Measurements from ENCODE around the gene ZNF160.

DNA sequence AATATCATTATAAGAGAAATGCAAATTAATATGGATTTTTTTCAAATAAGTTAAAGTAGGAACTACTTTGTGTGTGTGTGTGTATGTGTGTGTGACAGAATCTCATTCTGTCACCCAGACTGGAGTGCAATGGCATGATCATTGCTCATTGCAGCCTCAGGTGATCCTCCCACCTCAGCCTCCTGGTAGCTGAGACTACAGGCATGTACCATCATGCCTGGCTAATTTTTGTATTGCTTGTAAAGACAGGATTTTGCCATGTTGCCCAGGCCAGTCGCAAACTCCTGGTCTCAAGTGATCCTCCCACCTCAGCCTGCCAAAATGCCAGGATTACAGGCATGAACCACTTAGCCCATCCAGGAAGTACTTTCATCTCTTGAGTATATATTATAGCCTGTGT is 61.9 kb downstream of the ZNF160 start:
- no peak for TF ChIP-seq EP300 (IDR thresholded peaks at IDR 0.05)
- TF ChIP-seq, protein P1, sequence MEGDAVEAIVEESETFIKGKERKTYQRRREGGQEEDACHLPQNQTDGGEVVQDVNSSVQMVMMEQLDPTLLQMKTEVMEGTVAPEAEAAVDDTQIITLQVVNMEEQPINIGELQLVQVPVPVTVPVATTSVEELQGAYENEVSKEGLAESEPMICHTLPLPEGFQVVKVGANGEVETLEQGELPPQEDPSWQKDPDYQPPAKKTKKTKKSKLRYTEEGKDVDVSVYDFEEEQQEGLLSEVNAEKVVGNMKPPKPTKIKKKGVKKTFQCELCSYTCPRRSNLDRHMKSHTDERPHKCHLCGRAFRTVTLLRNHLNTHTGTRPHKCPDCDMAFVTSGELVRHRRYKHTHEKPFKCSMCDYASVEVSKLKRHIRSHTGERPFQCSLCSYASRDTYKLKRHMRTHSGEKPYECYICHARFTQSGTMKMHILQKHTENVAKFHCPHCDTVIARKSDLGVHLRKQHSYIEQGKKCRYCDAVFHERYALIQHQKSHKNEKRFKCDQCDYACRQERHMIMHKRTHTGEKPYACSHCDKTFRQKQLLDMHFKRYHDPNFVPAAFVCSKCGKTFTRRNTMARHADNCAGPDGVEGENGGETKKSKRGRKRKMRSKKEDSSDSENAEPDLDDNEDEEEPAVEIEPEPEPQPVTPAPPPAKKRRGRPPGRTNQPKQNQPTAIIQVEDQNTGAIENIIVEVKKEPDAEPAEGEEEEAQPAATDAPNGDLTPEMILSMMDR (IDR thresholded peaks at IDR 0.05) = no peak
- no peak for TF ChIP-seq POLR2A (IDR thresholded peaks at IDR 0.05)
